CD4-positive, alpha-beta memory T cell (primary cell): Measurements from ENCODE around the gene STEAP4. TPM values are rescaled to one million over a fixed set of nuclear protein-coding genes. Genes with fewer than 3 reads are reported as not detected.

Source experiments
- CTCF ChIA-PET: fragments of 350-600 bp; sonication (Branson Sonifier 250); formaldehyde crosslinking; loops from one replicate; lab custom pipeline; 2021; ENCODE audit warnings: inconsistent platforms; ENCODE audit not compliant: partially characterized antibody; lab: Charles Lee
- POLR2A ChIA-PET: fragments of 350-600 bp; sonication (Branson Sonifier 250); formaldehyde crosslinking; loops from one replicate; lab custom pipeline; 2021; ENCODE audit not compliant: partially characterized antibody; lab: Charles Lee
- DNase-seq, 5 donors: peaks; one replicate each; pipeline versions ENCODE4 v3.0.0 to v3.0.0-alpha.2; 2020 to 2022; ENCODE audit warnings: mixed read lengths in 1 of 5
- H3K27ac ChIP-seq: one replicate; pipeline ENCODE4 v1.7.0; 2013; ENCODE audit warnings: low read depth, low read length
- H3K27me3 ChIP-seq: 2 replicates; pipeline ENCODE4 v1.7.0; 2013; ENCODE audit warnings: mild to moderate bottlenecking, low read length, moderate library complexity; ENCODE audit not compliant: insufficient read depth
- H3K36me3 ChIP-seq: 2 replicates; pipeline ENCODE4 v1.7.0; 2013; ENCODE audit warnings: mild to moderate bottlenecking, low read length, moderate library complexity; ENCODE audit not compliant: insufficient read depth
- H3K4me1 ChIP-seq: 2 replicates; pipeline ENCODE4 v1.7.0; 2013; ENCODE audit warnings: mild to moderate bottlenecking, low read length, moderate library complexity; ENCODE audit not compliant: insufficient read depth
- H3K4me3 ChIP-seq, 2 donors: one replicate each; pipeline ENCODE4 v1.7.0; 2013; ENCODE audit warnings: low read length in 2 of 2, mild to moderate bottlenecking in 1 of 2
- H3K9me3 ChIP-seq, 2 donors: one replicate each; pipeline ENCODE4 v1.7.0; 2013; ENCODE audit warnings: low read length in 2 of 2, control low read depth in 1 of 2; ENCODE audit not compliant: control insufficient read depth in 1 of 2
- H3K27ac Mint-ChIP-seq, 7 donors: one replicate each; pipeline ENCODE4 v1.8.0; 2020 to 2021; ENCODE audit warnings: mixed read lengths in 7 of 7, mild to moderate bottlenecking in 6 of 7, inconsistent platforms in 3 of 7, moderate library complexity in 3 of 7
- H3K27me3 Mint-ChIP-seq, 2 donors: one replicate each; pipeline ENCODE4 v1.8.0; 2020 to 2021; ENCODE audit warnings: mixed read lengths in 2 of 2
- H3K36me3 Mint-ChIP-seq, 2 donors: one replicate each; pipeline ENCODE4 v1.8.0; 2020 to 2021; ENCODE audit warnings: mixed read lengths in 2 of 2, inconsistent platforms in 1 of 2, mild to moderate bottlenecking in 1 of 2
- H3K4me1 Mint-ChIP-seq, 4 donors: one replicate each; pipeline ENCODE4 v1.8.0; 2020 to 2021; ENCODE audit warnings: mixed read lengths in 4 of 4, mild to moderate bottlenecking in 1 of 4
- H3K4me3 Mint-ChIP-seq, 8 donors: one replicate each; pipeline ENCODE4 v1.8.0; 2020 to 2021; ENCODE audit warnings: mixed read lengths in 8 of 8, mild to moderate bottlenecking in 7 of 8, moderate library complexity in 6 of 8, inconsistent platforms in 3 of 8
- H3K9me3 Mint-ChIP-seq, 8 donors: one replicate each; pipeline ENCODE4 v1.8.0; 2020 to 2021; ENCODE audit warnings: mixed read lengths in 8 of 8, mild to moderate bottlenecking in 5 of 8, inconsistent platforms in 3 of 8, moderate library complexity in 1 of 8
- intact Hi-C: fragments of 100-400 bp; cut with micrococcal nuclease; formaldehyde crosslinking; loops from one replicate; pipeline ENCODE4 v1.15.1; 2023
- polyA plus RNA-seq, 2 donors: library from polyadenylated mRNA; unstranded; fragments of 300-500 nt; fragmentation: Illumina TruSeq; gene quantifications; one replicate each; pipeline ENCODE4 v1.2.3, GENCODE V29; 2021
- total RNA-seq, 2 experiments: library from RNA; stranded (reverse); gene quantifications; one replicate each; pipeline ENCODE4 v1.2.3, GENCODE V29; 2021

The STEAP4 gene
- total and polyA plus RNA-seq, 4 experiments from 2014 or later = not detected

GRCh38 chr7:88324699-88325098 is 18.0 kb upstream of the STEAP4 start:
- no peak for DNase-seq
- ChIA-PET CTCF (no interaction called here), POLR2A (no interaction called here)
- Mint-ChIP-seq H3K4me1 (peaks cover 0 to 1% (median 0%) of the 10 kb centered on the region in 4 donors), H3K27me3 (no peaks in the 10 kb centered on the region), H3K36me3 (no peaks in the 10 kb centered on the region), H3K9me3 (no peaks in the 10 kb centered on the region), H3K27ac (no peak overlapping the region), H3K4me3 (no peak overlapping the region)
- H3K4me3 ChIP-seq = no peak overlapping the region
- no peaks in the 10 kb centered on the region for H3K36me3 ChIP-seq
- no peaks in the 10 kb centered on the region for H3K27me3 ChIP-seq
- no peaks in the 10 kb centered on the region for H3K4me1 ChIP-seq
- no peaks in the 10 kb centered on the region for H3K9me3 ChIP-seq
- no peak overlapping the region for H3K27ac ChIP-seq
- intact Hi-C loops = no loop called here

GRCh38 chr7:88322151-88322550 is 15.5 kb upstream of the STEAP4 start:
- peaks cover 0 to 2% of the 10 kb centered on the region in 2 donors for H3K27me3 Mint-ChIP-seq
- DNase-seq = no peak
- Histone ChIP-seq H3K36me3 (no peaks in the 10 kb centered on the region), H3K4me3 (no peak overlapping the region), H3K27ac (no peak overlapping the region), H3K4me1 (no peaks in the 10 kb centered on the region), H3K27me3 (no peaks in the 10 kb centered on the region), H3K9me3 (no peaks in the 10 kb centered on the region)
- peaks cover 0 to 1% (median 0%) of the 10 kb centered on the region in 4 donors for H3K4me1 Mint-ChIP-seq
- POLR2A ChIA-PET = no interaction called here
- no peak overlapping the region for H3K27ac Mint-ChIP-seq
- peak overlapping the region in 1 of 8 donors; percentile 39 for H3K4me3 Mint-ChIP-seq
- intact Hi-C loops = no loop called here
- CTCF ChIA-PET = no interaction called here
- no peaks in the 10 kb centered on the region for H3K9me3 Mint-ChIP-seq
- H3K36me3 Mint-ChIP-seq = no peaks in the 10 kb centered on the region

GRCh38 chr7:88321694-88322093 is 15.0 kb upstream of the STEAP4 start:
- Mint-ChIP-seq H3K27ac (no peak overlapping the region), H3K36me3 (no peaks in the 10 kb centered on the region), H3K4me1 (peaks cover 0 to 1% (median 0%) of the 10 kb centered on the region in 4 donors), H3K9me3 (no peaks in the 10 kb centered on the region), H3K27me3 (peaks cover 0 to 2% of the 10 kb centered on the region in 2 donors), H3K4me3 (no peak overlapping the region)
- Histone ChIP-seq H3K4me1 (no peaks in the 10 kb centered on the region), H3K27me3 (no peaks in the 10 kb centered on the region), H3K27ac (no peak overlapping the region), H3K9me3 (no peaks in the 10 kb centered on the region), H3K4me3 (no peak overlapping the region), H3K36me3 (no peaks in the 10 kb centered on the region)
- intact Hi-C loops = no loop called here
- CTCF ChIA-PET = no interaction called here
- POLR2A ChIA-PET = no interaction called here
- DNase-seq = no peak

GRCh38 chr7:88318196-88318595 is 11.5 kb upstream of the STEAP4 start:
- no peaks in the 10 kb centered on the region for H3K27me3 ChIP-seq
- H3K4me3 ChIP-seq = no peak overlapping the region
- intact Hi-C loops = no loop called here
- H3K27ac Mint-ChIP-seq = no peak overlapping the region
- H3K27me3 Mint-ChIP-seq = peaks cover 2 to 7% of the 10 kb centered on the region in 2 donors
- H3K4me3 Mint-ChIP-seq = no peak overlapping the region
- H3K36me3 Mint-ChIP-seq = no peaks in the 10 kb centered on the region
- no peak for DNase-seq
- peaks cover 0 to 1% (median 0%) of the 10 kb centered on the region in 8 donors for H3K9me3 Mint-ChIP-seq
- H3K9me3 ChIP-seq = no peaks in the 10 kb centered on the region
- H3K36me3 ChIP-seq = no peaks in the 10 kb centered on the region
- H3K4me1 Mint-ChIP-seq = peaks cover 0 to 1% (median 0%) of the 10 kb centered on the region in 4 donors
- ChIA-PET CTCF (no interaction called here), POLR2A (no interaction called here)
- H3K4me1 ChIP-seq = no peaks in the 10 kb centered on the region
- no peak overlapping the region for H3K27ac ChIP-seq

GRCh38 chr7:88317422-88317821 is 10.7 kb upstream of the STEAP4 start:
- no peak overlapping the region for H3K27ac ChIP-seq
- H3K27me3 Mint-ChIP-seq = peaks cover 2 to 7% of the 10 kb centered on the region in 2 donors
- peaks cover 0 to 1% (median 0%) of the 10 kb centered on the region in 8 donors for H3K9me3 Mint-ChIP-seq
- no peak overlapping the region for H3K27ac Mint-ChIP-seq
- H3K4me3 Mint-ChIP-seq = no peak overlapping the region
- H3K9me3 ChIP-seq = no peaks in the 10 kb centered on the region
- ChIA-PET POLR2A (no interaction called here), CTCF (no interaction called here)
- H3K4me1 Mint-ChIP-seq = peaks cover 0 to 1% (median 0%) of the 10 kb centered on the region in 4 donors
- H3K36me3 ChIP-seq = no peaks in the 10 kb centered on the region
- intact Hi-C loops = no loop called here
- no peak overlapping the region for H3K4me3 ChIP-seq
- H3K27me3 ChIP-seq = no peaks in the 10 kb centered on the region
- no peaks in the 10 kb centered on the region for H3K36me3 Mint-ChIP-seq
- no peak for DNase-seq
- no peaks in the 10 kb centered on the region for H3K4me1 ChIP-seq

- CTCF ChIA-PET = no interaction called here
- H3K27me3 Mint-ChIP-seq = peaks cover 2 to 10% of the 10 kb centered on the region in 2 donors
- no peak overlapping the region for H3K4me3 ChIP-seq
Measured at GRCh38 chr7:88316456-88316855, 9.8 kb upstream of the STEAP4 start.

GRCh38 chr7:88315522-88315921 is 8.8 kb upstream of the STEAP4 start:
- H3K9me3 ChIP-seq = no peaks in the 10 kb centered on the region
- Mint-ChIP-seq H3K4me3 (no peak overlapping the region), H3K4me1 (no peaks in the 10 kb centered on the region), H3K36me3 (no peaks in the 10 kb centered on the region), H3K9me3 (peaks cover 0 to 1% (median 0%) of the 10 kb centered on the region in 8 donors), H3K27ac (no peak overlapping the region), H3K27me3 (peaks cover 2 to 10% of the 10 kb centered on the region in 2 donors)
- H3K36me3 ChIP-seq = no peaks in the 10 kb centered on the region
- DNase-seq = no peak
- POLR2A ChIA-PET = no interaction called here
- H3K27me3 ChIP-seq = no peaks in the 10 kb centered on the region
- no peak overlapping the region for H3K4me3 ChIP-seq
- H3K4me1 ChIP-seq = no peaks in the 10 kb centered on the region
- intact Hi-C loops = no loop called here
- H3K27ac ChIP-seq = no peak overlapping the region
- CTCF ChIA-PET = interaction anchor here (1.0 kb wide), 1 partner anchor 9 kb away, joined by 3 read pairs; the partner anchor contains the start of gene STEAP4

More at GRCh38 chr7:88316456-88316855, 9.8 kb upstream of the STEAP4 start:
- no peaks in the 10 kb centered on the region for H3K36me3 ChIP-seq
- Mint-ChIP-seq H3K36me3 (no peaks in the 10 kb centered on the region), H3K27ac (no peak overlapping the region), H3K9me3 (peaks cover 0 to 1% (median 0%) of the 10 kb centered on the region in 8 donors), H3K4me3 (no peak overlapping the region), H3K4me1 (no peaks in the 10 kb centered on the region)
- POLR2A ChIA-PET = no interaction called here
- no peaks in the 10 kb centered on the region for H3K9me3 ChIP-seq
- DNase-seq = no peak
- no peaks in the 10 kb centered on the region for H3K4me1 ChIP-seq
- H3K27ac ChIP-seq = no peak overlapping the region
- no peaks in the 10 kb centered on the region for H3K27me3 ChIP-seq
- intact Hi-C loops = no loop called here
